Measurements from ENCODE around the gene KCNQ5.

GRCh38 chr6:72825315-72825911 is 203.5 kb downstream of the KCNQ5 start:
- TF ChIP-seq CTCF (IDR thresholded peaks at IDR 0.05) (no peak), POLR2A (IDR thresholded peaks at IDR 0.05) (no peak)
